Urothelium cell line (cell line): ENCODE data around the gene AGK.
A peak's percentile ranks its signal among the peaks of the same experiment; 100 is the strongest.

Source experiments
- DNase-seq: peaks from one replicate; pipeline ENCODE4 v3.0.0; 2011; ENCODE audit warnings: low spot score, mixed read lengths
- FAIRE-seq: peaks from 2 replicates; lab custom pipeline; 2011; peaks lifted over from hg19 to GRCh38; lab: Jason Lieb, UNC

AGK gene, protein sequence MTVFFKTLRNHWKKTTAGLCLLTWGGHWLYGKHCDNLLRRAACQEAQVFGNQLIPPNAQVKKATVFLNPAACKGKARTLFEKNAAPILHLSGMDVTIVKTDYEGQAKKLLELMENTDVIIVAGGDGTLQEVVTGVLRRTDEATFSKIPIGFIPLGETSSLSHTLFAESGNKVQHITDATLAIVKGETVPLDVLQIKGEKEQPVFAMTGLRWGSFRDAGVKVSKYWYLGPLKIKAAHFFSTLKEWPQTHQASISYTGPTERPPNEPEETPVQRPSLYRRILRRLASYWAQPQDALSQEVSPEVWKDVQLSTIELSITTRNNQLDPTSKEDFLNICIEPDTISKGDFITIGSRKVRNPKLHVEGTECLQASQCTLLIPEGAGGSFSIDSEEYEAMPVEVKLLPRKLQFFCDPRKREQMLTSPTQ

DNA sequence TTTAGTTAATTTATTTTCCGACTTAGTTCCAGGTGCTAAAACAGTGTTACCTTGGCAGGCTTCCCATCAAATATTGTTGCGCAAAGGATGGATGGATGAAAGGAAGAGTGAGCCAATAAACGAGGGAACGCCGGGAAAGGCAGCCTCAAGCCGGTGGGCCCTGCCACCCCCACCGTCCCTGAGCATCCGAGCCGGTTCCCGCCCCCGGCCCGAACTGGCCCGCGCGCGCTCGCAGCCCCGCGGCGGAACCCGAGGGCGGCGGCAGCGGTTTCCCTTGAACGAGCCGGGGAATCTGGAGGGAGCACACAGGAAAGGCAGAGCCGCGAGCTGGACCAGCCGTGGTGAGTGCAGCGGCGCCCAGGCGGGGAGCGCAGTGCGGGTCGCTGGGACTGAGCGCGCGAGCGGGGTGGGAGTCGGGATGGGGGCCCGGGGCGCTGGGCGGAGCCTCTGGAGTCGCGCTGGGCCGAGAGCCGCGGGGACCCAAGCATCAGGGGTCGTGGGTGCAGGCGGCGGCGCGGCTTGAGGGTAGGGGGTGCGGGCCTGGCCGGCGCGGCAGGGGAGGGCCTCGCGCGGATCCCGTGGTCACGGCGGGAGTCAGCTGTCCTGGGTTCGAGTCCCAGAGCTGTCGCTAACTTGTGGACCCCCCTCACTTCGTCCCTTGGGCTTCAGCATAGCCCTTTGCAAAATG is at the start of gene AGK:
AGK (plus strand) TSS at position 317 of the 688 bp plus-strand sequence. CDS start 4,057 bp downstream, outside the sequence.
- FAIRE-seq, result no peak
- peak; percentile 82 for DNase-seq

- FAIRE-seq, result no peak
- no peak for DNase-seq
Observed at GRCh38 chr7:141501451-141501850, 49.8 kb upstream of the AGK start.

GRCh38 chr7:141511316-141511675 is 39.9 kb upstream of the AGK start:
- DNase-seq, result no peak
- FAIRE-seq, result no peak

- FAIRE-seq, result no peak
- DNase-seq, result no peak
Observed at GRCh38 chr7:141511676-141512396, 39.4 kb upstream of the AGK start.

GRCh38 chr7:141512597-141512996 is 38.6 kb upstream of the AGK start:
- DNase-seq (no peak), FAIRE-seq (no peak)

DNA sequence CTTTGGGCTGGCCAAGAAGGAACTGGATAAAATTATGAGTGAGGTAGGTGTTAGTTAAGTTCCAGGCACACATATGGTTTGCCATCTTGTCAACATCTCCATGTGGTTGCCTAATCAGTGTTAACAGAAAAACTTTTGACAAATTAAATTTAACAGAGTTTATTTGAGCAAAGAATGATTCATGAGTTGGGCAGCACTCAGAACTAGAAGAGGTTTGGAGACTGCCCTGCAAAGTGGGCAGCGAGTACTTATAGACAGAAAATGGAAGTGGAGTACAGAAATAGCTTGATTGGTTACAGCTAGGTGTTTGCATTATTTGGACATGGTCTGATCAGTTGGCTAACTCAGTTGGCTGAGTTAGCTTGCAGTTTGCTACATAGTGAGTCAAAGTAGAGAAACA is 37.5 kb upstream of the AGK start:
- DNase-seq (no peak), FAIRE-seq (no peak)

GRCh38 chr7:141515941-141516340 is 35.3 kb upstream of the AGK start:
- FAIRE-seq (no peak), DNase-seq (no peak)

DNA sequence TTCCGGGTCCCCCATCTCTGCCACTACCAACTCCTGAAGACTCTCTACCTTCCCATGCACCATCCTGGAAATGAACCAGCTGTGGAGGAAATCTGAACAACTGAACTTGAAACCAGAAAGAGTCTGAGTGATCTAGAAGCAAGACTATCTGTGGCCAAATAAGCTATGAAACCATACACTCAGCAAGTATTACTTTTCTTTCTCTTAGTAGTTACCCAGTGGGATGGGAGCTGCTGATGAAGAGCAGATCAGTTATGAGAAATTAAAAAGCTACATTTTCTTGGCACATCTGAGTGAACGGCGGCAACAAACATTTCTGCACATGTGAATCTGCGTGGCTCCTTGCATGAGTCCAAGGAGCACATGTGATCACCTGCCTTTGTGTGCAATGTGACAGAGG is 31.6 kb upstream of the AGK start:
- no peak for DNase-seq
- no peak for FAIRE-seq

DNA sequence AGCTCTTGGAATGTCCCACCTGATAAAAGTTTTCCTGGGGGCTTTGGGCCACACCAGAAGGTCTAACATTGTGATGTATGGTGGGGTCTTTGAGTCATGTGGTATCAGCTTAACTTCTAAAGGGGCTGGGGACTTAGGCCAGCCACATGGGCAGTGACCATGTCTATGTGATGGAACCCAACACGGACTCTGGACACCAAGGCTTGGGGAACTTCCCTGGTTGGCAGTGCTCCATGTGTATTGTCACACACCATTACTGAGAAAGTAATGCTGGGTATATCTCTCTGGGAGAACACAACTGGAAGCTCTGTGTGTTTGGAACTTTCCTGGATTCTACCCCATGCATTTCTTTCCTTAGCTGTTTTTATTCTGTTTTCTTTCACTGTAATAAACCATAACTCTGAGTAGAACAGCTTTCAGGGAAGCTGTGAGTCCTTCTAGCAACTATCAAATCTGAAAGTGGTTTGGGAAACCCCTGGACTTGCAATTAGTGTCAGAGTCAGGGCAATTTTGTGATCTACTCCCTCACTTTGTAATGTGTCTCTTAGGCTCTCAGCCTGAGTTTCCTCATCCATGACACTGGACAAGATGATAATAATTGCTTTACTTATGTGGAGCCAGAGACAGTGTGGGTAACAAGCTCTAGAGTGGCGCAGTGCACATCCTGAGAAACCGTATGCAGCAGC is 28.4 kb upstream of the AGK start:
- FAIRE-seq (no peak), DNase-seq (no peak)

DNA sequence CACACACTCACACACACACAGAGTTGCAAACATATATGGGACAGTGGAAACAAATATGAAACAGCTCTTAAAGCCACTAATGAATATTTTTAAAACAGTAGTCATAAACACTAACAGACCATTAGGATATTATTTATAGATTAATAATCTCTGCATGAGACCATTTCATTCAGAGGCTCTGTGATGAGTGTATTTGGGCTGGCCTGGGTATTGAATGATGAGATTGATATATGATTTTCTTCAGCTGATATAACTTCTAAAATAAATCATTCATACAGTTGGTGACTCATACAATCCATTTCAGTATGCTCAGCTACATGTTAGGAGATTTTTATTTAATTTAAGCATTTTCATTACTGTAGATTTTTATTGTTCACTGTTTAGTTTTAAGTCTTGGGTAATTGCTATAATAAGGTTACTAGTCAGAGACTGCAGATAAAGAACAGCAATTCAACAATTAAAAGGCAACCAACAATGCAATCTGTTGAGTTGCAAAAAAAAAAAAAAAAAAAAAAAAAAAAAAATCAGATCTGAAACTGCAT is 25.2 kb upstream of the AGK start:
- FAIRE-seq (no peak), DNase-seq (no peak)

- DNase-seq (no peak), FAIRE-seq (no peak)
Observed at GRCh38 chr7:141527076-141527475, 24.1 kb upstream of the AGK start.

DNA sequence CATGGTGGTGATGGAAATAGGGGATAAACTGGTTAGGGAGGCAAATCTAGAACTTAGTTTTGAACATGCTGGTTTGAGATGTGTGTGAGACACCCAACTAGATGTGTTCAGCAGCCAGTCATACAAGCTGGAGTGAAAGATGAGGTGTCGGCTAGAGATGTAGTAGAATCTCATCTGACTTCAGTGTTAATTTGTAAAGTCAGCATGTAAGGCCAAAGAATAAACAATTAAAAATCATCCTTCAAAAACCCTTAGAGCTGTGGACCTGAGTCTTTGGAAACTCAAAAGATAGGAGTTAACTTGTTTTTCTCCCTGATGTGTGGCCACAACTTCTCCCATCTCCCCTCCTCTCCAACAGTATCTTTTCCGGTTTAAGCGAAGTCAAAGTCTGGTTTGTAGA is 22.8 kb upstream of the AGK start:
- DNase-seq (no peak), FAIRE-seq (no peak)

DNA sequence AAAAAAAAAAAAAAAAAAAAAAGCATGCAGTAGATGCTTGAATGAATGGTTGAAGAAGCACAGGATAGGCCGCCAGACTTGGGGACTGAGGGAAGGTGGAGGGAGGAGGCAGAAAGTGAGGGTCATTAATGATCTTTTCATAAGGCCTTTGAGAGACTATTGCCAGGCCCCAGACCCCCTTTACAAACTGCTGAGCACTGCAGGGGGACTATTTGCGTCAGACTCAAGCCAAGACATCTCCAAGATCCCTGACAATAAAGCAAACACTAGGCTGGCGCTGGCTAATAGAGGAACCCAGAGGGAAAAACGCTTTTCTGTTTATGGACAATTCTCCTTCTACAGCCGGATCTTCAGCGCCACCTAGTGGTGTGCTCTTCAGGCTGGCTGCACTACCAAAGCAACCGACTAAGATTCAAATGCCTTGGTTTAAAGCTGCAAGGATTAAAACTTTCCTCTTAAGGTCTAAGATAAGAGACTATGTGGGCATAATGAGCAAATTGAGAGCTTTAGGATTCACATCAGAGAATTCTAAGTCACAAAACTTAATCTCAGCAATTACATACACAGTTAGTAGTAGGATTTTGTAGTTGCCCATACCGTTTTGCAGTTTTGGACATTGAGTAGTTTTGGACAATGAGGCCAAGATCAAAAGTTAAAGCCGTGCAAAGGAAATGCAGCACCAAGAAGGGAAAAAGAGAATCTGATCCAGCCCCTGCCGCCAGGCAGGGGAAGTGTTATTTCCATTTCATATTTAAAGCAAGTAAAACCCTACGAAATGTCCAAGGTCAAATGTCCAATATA is 17.9 kb upstream of the AGK start:
- DNase-seq, result peak; percentile 65
- no peak for FAIRE-seq

DNA sequence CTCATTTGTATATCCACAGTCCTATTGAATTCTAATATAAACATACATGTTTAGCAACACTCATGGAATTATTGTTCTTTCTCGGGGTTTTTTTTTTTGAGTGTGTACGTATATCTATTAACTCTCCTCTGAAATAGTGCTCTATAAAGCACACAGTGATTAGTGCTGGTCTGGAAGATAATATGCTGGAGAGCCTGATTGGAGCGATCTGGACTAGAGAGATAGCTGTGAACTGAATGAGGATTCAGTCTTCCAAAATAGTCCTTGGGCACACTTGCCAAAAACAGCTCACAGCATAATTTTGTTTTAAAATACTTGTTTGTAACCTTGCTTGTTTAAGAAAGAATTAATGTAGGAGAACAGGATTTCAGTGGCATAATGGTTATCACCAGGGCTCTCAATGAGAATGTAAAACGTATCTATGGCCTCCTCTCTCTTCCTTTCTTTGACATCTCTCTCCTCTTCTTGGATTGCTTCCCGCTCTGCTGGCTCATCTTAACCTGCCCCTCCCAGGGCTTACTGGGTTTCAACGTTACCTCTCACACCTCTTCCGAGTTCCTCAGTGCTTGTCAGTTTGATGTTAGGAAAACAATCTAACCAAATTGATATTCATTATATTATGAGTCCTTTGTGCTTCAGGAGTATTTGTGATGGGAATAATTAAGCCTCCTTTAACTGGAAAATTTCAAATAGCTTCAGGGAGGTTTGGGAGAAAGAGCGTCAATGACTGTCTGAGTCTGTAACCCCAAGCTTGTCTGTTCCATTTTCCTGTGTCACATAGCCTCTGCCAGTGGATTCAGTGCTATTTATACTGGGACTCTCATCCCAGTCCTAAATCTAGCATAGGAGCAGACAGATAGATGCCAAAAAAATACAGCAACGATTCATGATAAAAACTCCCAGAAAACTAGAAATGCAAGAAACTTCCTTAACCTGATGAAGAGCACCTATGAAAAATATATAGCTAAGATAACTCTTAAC is 16.2 kb upstream of the AGK start:
- FAIRE-seq, result no peak
- no peak for DNase-seq

GRCh38 chr7:141537906-141538305 is 13.3 kb upstream of the AGK start:
- no peak for DNase-seq
- FAIRE-seq, result no peak

DNA sequence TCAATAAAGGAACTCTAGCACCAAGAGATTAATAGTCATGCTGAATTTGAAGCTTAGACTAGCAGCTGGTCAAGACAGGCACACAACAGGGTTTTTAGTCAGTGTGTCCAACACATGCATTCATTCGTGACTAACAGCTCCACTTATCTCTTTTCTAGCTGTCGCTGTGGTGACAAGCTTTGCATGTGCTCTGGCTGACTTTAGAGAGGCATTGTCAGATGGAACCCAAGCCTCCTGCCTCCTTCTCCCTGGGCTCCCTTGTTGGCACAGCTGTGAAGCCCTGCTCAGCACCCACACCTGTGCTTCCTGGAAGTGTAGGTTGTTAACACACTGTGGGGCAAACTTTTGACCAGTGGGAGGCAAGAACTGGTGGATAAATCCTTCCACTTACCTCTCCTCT is 9.8 kb upstream of the AGK start:
- DNase-seq, result no peak
- no peak for FAIRE-seq

- FAIRE-seq, result no peak
- no peak for DNase-seq
Observed at GRCh38 chr7:141544831-141545230, 6.4 kb upstream of the AGK start.

- FAIRE-seq (no peak), DNase-seq (no peak)
Observed at GRCh38 chr7:141549582-141549981, 1.6 kb upstream of the AGK start.
